Stimulated activated CD4-positive, alpha-beta T cell treated with anti-CD3 and anti-CD28 coated beads, Interleukin-4, amount 100 ng/mL, for 1 hour (primary cell): ENCODE measurements around the gene LCN6.
"Not testable (repeated sequence)": the region's sequence is repeated elsewhere in the genome, so short reads cannot be mapped to it uniquely, and the experiment has no call there.

ENCODE experiments used
- DNase-seq: peaks from one replicate; pipeline ENCODE4 v3.0.0-alpha.2; 2020

LCN6 gene

DNA sequence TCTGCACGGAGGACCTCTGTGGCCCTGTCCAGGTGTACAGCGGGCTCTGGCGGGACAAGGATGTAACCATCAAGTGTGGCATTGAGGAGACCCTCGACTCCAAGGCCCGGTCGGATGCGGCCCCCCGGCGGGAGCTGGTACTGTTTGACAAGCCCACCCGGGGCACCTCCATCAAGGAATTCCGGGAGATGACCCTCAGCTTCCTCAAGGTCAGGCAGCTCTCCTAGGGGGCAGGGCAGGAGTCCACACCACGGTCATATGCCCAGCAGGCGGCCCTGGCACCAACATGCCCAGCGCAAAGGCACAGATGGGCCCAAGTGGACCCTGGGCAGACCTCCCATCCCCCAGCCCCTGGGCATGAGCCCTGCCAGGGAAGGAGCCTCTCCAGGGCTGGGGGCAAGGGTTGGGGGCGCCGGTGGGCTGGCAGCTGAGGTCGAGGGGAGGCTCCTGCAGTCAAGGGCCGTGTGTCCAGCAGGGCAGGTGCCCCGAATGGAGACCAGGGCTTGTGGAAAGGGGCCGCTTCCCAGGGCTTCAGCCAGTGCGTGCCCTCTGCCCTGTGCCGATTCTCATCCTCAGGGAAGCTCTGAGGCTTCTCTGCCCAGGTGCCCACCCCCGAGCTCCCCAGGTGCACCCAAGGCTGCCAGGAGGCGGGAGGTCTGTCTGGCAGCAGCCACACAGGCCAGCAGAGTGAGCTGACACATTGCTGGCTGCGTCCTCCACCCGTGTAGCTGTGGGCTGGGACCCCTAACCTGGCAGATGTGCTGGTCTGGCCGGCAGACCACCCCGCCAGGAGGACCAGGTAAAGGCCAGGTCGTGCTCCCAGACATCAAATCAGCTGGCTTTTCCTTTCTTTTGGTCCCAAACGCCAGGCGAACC lies 26.0 kb downstream of the LCN6 start:
- DNase-seq, result no peak

DNA sequence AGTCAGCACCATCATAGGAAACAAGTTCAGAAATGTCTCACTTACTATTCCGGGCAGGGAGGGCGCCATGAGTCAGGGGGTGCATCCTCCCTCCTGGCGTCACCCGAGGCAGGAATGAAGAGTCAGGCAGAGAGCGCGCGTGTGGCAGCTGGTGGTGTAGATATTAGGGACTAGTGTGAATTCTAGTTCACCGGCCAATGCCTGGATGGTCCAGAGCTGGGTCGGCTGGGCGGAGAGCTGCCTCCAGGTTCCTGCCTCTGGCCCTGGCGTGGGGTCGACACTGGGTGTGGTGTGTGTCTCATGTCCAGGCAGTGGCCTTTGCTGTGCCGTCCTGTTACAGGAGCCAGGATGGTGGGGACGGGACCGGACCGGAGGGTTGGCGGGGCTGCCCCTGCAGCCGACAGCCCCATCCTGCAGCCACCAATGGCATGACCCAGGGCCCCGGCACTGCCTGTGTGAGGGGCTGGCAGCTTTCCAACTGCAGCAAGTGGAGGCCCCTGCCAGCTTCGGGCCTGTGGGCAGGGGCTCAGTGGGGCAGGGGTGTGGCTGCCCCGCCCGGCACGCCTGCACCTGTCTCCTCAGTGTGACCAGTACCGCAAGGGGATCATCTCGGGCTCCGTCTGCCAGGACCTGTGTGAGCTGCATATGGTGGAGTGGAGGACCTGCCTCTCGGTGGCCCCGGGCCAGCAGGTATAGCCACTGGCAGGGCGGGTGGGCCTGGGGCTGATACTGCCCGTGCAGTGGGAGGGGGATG lies 26.8 kb downstream of the LCN6 start:
- DNase-seq, result no peak

DNA sequence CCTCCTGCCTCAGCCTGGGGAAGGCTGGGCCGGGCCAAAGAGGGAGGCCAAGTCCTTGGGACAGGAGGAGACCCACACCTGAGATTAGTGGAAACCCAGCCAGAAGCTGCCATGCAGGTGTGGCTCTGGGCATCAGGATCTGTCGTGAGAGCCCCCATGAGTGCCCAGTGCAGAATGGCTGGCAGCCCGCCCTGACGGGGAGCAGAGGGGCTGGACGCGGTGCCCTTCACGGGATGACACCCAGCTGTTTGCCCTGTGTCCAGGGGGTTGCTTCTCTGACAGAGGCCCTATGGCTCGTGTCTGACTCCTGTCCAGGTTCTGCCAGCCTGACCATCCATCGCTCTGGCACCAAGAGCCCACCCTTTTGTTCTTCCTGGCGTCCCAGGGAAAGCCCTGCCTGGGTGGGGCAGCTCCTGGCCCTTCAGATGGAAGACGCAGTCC lies 27.4 kb downstream of the LCN6 start:
- no peak for DNase-seq

- no peak for DNase-seq
Observed at GRCh38 chr9:136720251-136720897, 28.0 kb downstream of the LCN6 start.

- no peak for DNase-seq
Observed at GRCh38 chr9:136719195-136719880, 29.0 kb downstream of the LCN6 start.

DNA sequence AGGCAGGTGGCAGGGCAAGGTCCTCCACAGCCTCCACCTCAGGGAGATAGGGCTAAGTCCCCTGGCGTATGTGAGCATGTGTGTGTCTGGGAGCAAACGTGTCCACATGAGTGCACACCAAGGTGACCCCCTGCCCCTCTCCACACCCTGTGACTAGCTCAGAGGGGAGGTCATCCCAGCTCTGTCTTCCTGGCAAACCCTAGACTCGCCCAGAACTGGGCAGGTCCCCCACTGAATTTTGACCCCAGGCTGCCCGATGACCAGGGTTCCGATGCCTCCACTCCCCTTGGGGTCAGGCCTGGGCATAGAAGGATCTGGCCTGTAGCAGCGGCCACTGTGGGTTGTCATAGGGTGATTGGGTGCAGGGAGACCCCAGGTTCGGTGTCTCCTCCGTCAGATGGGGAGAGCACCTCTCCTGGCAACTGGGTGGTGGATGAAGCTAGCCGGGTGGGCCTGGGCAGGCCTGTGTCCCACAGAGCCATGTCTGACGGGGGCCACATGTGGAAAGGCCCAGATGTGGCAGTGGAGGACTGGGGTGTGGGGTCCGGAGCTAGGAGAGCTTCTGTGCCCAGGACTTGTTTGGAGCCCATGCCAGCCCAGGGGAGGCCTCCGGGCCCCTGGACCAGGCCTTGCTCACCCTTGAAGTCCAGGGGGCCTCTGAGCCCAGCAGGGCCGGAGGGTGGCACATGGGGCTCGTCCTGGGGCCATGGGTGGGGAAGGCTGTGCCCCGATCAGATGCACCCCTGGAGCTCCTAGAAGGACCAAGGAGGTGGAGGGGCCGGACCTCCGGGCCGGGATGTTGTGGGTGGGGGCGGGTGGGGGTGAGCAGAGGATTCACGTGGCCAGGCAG lies 29.8 kb downstream of the LCN6 start:
- DNase-seq, result no peak

DNA sequence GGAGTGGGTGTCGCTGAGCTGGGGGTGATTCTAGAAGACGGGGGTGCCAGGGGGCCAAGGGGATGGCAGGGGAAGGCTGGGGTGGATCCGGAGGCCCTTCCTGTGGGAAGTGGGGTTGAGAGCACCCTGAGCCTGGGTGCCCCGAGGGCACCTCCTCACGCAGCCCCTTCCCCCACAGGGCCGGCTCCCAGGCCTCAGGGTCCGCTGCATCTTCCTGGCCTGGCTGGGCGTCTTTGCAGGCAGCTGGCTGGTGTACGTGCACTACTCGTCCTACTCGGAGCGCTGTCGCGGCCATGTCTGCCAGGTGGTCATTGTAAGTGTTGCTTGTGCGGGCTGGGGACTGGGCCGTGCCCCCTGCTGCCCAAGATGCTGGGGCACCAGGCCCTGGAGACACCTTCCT lies 30.9 kb downstream of the LCN6 start:
- no peak for DNase-seq

DNA sequence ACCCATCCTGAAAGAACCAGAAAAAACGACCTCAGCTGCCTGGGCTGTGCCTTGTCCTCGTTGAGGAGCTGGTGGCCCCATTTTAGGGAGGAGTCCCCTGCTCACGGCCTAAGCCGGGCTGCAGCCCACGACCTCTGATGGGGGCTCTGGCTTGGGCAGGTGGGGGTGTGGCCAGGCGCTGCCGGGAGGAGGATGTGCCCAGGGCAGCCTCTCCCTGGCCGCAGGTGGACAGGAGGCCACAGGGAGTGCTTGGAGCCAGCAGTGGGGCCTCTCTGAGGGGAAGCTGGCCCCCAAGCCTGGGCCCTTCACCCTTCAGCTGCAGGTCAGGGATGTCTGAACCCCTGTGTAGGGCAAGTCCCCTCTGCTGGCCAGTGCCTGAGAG lies 33.4 kb downstream of the LCN6 start:
- no peak for DNase-seq

GRCh38 chr9:136714096-136714892 lies 34.0 kb downstream of the LCN6 start:
- DNase-seq, result no peak

- DNase-seq, result no peak
Observed at GRCh38 chr9:136713550-136713949, 34.8 kb downstream of the LCN6 start.

- no peak for DNase-seq
Observed at GRCh38 chr9:136712690-136713544, 35.4 kb downstream of the LCN6 start.

DNA sequence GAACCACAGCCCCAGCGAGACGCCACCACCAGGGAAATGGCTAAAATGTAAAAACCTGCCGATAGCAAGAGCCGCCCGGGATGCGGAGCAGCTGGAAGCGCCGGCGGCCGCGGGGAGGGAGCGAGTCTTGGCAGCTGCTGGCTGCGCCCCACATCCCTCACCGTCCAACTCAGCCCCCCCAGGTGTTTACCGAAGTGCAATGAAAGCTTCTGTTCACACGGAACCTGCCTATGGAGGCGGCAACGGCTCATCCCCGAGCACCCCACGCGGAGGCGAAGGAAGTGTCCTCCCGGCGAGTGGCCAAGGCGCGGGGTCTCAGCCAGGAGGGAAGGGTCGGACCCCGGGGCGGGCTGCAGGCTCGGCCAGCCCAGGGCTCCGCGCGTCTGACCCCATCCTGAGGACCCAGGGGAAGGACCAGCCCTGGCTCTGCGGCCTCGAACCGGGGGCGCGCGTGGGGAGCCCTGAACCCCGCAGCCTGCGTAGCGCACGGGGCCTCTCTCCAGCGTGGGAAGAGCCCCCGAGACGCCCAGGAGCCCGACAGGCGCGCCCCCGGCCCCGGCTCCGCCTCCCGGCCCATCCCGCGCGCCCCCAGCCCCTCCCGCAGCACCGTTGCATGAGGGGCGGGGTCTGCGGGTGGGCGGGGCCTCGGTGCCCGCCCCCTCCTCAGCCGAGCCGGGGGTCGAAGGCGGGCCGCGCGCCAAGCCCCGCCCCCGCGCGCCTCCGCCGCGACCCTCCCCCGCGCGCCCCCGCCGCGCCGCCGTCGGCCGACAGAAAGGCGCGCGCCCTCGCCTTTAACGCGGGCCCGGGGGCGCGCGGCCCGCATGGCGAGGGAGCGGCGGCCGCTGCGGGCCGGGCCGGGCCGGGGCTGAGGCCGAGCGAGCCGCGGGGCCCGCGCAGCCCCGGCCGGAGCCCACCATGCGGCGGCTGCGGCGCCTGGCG lies 36.3 kb downstream of the LCN6 start, which contains the start of gene DIPK1B:
TSS of gene DIPK1B (plus strand) at position 822 of the 939 bp plus-strand sequence. CDS start at position 916, 94 bp downstream.
- no peak for DNase-seq

DNA sequence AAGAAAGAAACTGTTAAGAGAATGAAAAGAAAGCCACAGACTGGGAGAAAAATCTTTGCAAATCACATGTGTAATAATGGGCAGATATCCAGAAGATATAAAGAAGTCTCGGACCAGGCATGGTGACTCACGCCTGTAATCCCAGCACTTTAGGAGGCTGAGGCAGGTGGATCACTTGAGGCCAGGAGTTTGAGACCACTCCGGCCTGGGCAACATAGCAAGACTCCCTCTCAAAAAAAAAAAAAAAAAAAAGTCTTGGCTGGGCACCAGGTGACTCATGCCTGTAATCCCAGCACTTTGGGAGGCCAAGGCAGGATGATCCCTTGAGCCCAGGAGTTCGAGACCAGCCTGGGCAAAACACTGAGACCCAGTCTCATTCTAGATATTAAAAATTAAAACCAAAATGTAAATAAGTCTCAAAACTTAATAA lies 37.1 kb downstream of the LCN6 start:
- not testable (repeated sequence) for DNase-seq

DNA sequence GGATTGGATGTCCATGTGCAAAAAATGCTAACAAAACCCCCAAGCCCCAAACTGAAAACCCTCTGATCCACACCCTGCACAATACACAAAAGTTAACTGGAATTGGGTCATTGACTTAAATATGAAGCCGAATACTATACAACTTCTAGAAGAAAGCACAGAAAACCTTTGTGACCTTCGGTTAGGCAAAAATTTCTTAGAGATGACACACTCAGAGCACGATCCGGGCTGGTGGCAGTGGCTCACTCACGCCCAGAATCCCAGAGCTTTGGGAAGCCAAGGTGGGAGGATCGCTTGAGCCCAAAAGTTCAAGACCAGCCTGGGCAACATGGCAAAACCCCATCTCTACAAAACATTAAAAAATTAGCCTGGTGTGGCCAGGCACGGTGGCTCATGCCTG lies 37.8 kb downstream of the LCN6 start:
- DNase-seq, result no peak

- no peak for DNase-seq
Observed at GRCh38 chr9:136709454-136710109, 38.7 kb downstream of the LCN6 start.

GRCh38 chr9:136707849-136708517 lies 40.3 kb downstream of the LCN6 start:
- no peak for DNase-seq

GRCh38 chr9:136707011-136707410 lies 41.3 kb downstream of the LCN6 start:
- DNase-seq, result no peak

DNA sequence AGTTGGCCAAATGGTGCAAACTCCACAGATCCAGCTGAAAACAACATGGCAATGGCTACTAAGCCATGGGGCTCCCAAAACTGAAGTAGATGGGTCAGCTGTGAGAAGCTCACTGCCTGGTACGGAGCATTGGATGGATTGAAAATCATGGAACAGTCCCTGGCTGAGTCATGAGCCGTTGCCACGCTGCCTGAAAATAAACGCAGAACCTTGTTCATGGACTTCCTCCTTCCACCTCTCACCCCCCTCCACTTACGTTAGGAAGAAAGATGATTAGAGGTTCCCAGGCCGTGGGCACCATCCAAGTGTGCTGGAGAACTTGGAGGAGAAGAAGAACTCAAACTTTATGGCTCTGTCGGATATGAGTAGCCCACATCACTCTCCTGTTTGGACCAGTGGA lies 42.8 kb downstream of the LCN6 start:
- no peak for DNase-seq
